ENCODE measurements around the gene INPP5D. TPM values are rescaled to one million over a fixed set of nuclear protein-coding genes. Genes with fewer than 3 reads are reported as not detected.
A peak's percentile ranks its signal among the peaks of the same experiment; 100 is the strongest.

INPP5D gene
- total RNA-seq, 1 donor from 2014 or later, result 4.9 TPM

DNA sequence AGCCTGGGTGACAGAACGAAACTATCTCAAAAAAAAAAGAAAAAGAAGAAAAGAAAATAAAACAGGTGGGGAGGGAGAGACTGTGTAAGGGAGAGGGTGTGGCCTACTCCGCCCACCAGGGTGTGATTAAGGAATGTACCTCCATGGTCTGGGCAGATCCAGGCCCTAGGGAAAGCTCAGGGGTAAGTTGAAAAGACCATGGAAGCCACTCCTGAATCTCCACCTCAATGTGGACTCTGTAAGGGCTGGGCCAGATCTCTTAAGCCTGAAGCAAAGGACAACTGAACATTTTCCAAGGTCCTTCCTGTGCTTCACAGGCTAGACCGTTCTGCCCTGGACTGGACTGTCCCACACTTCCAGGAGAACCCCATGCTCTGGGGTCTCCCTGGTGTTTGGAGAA is 181.7 kb downstream of the INPP5D start:
- Histone ChIP-seq H3K4me3 (no peak overlapping the region), H3K27me3 (ENCODE audit: low read depth) (no peaks in the 10 kb centered on the region), H3K36me3 (no peaks in the 10 kb centered on the region), H3K4me1 (peaks cover 4% of the 10 kb centered on the region), H3K9me3 (replicated peaks) (peaks cover 8% of the 10 kb centered on the region), H3K27ac (replicated peaks) (peak overlapping the region; percentile 52)
- intact Hi-C loops (cut with micrococcal nuclease), result no loop called here
- TF ChIP-seq, protein P1, sequence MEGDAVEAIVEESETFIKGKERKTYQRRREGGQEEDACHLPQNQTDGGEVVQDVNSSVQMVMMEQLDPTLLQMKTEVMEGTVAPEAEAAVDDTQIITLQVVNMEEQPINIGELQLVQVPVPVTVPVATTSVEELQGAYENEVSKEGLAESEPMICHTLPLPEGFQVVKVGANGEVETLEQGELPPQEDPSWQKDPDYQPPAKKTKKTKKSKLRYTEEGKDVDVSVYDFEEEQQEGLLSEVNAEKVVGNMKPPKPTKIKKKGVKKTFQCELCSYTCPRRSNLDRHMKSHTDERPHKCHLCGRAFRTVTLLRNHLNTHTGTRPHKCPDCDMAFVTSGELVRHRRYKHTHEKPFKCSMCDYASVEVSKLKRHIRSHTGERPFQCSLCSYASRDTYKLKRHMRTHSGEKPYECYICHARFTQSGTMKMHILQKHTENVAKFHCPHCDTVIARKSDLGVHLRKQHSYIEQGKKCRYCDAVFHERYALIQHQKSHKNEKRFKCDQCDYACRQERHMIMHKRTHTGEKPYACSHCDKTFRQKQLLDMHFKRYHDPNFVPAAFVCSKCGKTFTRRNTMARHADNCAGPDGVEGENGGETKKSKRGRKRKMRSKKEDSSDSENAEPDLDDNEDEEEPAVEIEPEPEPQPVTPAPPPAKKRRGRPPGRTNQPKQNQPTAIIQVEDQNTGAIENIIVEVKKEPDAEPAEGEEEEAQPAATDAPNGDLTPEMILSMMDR (IDR thresholded peaks at IDR 0.05; ENCODE audit: borderline replicate concordance), result no peak
- DNase-seq, result no peak

DNA sequence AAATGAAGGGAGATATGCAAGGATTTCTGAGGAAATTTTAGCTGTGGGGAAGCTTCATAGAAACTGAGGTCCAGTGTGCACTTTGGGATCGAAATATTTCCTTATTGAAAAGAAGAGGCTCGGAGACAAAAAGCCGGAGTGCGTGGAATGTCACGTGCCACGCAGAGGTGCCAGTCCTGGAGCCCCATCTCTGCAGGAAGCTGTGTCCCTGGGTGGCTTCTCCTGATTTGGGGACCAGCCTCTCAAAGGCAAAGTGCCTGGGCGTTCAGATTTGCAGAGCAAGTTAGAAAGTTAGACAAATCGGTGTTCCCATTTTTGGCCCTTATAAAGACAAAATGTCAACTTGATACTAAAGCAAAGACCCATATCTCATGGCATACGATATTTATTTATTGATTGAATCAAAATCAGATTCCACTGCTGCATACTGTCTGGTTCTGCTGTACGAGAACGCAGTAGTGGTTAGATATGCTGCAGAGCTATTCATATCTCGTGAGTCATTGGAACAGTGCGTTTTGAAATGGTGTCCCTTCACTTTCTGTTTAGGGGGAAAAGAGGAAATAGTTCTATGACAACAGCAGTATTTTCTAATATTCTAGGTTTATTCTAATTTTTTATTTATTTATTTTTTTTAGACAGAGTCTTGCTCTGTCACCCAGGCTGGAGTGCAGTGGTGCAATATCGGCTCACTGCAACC is 182.2 kb downstream of the INPP5D start:
- no peaks in the 10 kb centered on the region for H3K27me3 ChIP-seq (ENCODE audit: low read depth)
- intact Hi-C loops (cut with micrococcal nuclease), result no loop called here
- no peaks in the 10 kb centered on the region for H3K36me3 ChIP-seq
- DNase-seq, result no peak
- H3K27ac ChIP-seq (replicated peaks), result peak overlapping the region; percentile 52
- no peak overlapping the region for H3K4me3 ChIP-seq
- TF ChIP-seq, protein P1 (IDR thresholded peaks at IDR 0.05; ENCODE audit: borderline replicate concordance), result no peak
- peaks cover 4% of the 10 kb centered on the region for H3K4me1 ChIP-seq
- H3K9me3 ChIP-seq (replicated peaks), result peaks cover 5% of the 10 kb centered on the region

DNA sequence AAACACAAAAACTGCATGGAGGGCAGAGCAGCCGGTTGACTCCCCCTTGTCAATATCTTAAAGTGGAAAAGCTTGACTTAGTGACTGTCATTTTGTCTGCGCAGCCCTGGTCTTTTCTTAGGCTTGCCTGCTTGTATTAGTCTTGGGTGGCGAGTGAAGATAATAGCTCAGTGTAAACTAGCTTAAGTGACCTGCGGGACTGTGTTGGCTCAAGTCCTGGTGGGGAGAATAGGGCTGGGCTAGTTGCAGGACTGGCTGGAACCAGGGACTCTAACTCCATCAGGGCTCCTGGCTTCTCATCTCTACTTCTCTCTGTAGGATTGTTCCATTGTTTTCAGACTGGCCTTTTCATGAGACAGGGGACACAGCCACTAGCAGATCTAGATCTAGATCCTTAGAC is 183.2 kb downstream of the INPP5D start:
- Histone ChIP-seq H3K4me1 (peaks cover 4% of the 10 kb centered on the region), H3K27me3 (ENCODE audit: low read depth) (no peaks in the 10 kb centered on the region), H3K9me3 (replicated peaks) (no peaks in the 10 kb centered on the region), H3K27ac (replicated peaks) (no peak overlapping the region), H3K4me3 (no peak overlapping the region), H3K36me3 (no peaks in the 10 kb centered on the region)
- TF ChIP-seq, protein P1 (IDR thresholded peaks at IDR 0.05; ENCODE audit: borderline replicate concordance), result no peak
- intact Hi-C loops (cut with micrococcal nuclease), result no loop called here
- no peak for DNase-seq

DNA sequence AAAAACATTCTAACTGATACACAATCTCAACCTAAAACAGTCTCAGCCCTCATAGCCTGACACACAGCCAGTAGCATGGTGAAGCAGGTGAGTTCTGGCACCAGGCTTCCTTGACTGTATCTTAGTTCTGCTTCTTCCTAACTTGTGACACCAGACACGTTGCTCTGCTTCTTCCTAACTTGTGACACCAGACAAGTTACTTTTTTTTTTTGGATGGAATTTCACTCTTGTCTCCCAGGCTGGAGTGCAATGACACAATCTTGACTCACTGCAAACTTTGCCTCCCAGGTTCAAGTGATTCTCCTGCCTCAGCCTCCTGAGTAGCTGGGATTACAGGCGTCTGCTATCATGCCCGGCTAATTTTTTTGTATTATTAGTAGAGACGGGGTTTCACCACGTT is 184.7 kb downstream of the INPP5D start:
- Histone ChIP-seq H3K4me3 (no peak overlapping the region), H3K36me3 (no peaks in the 10 kb centered on the region), H3K27ac (replicated peaks) (no peak overlapping the region), H3K27me3 (ENCODE audit: low read depth) (no peaks in the 10 kb centered on the region), H3K9me3 (replicated peaks) (no peaks in the 10 kb centered on the region), H3K4me1 (peaks cover 4% of the 10 kb centered on the region)
- TF ChIP-seq, protein P1 (IDR thresholded peaks at IDR 0.05; ENCODE audit: borderline replicate concordance), result no peak
- intact Hi-C loops (cut with micrococcal nuclease), result no loop called here
- no peak for DNase-seq

DNA sequence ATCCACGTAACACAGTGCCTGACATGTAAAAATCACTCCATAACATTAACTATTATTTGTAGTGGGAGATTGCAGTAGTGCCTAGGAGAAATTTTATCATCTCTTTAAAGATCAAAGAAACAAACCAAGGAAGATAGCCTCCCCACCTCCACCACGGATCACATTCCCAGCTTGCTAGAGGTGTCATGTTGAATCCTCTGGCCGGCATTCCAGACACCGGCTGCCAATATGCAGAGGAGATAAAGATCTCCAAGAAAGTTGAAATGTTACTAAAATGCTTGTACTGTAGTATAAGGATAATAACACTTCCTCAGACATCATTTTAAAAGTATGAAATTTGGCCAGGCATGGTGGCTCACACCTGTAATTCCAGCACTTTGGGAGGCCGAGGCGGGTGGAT is 185.3 kb downstream of the INPP5D start:
- Histone ChIP-seq H3K27ac (replicated peaks) (no peak overlapping the region), H3K4me3 (no peak overlapping the region), H3K27me3 (ENCODE audit: low read depth) (no peaks in the 10 kb centered on the region), H3K4me1 (peaks cover 4% of the 10 kb centered on the region), H3K9me3 (replicated peaks) (no peaks in the 10 kb centered on the region), H3K36me3 (no peaks in the 10 kb centered on the region)
- no peak for DNase-seq
- intact Hi-C loops (cut with micrococcal nuclease), result no loop called here
- TF ChIP-seq, protein P1 (IDR thresholded peaks at IDR 0.05; ENCODE audit: borderline replicate concordance), result no peak
